K562 (cell line): ENCODE results near the gene KCTD1. TPM values are rescaled to one million over a fixed set of nuclear protein-coding genes. Genes with fewer than 3 reads are reported as not detected.
A peak's percentile ranks its signal among the peaks of the same experiment; 100 is the strongest.

Experiments
- ATAC-seq: fragments of 200-7000 bp; cut with Tn5 transposase; 3 replicates; pipeline ENCODE4 v1.9.1; 2020; ENCODE audit warnings: moderate library complexity
- BruUV-seq: library from RNA; stranded (reverse); fragments of 400-500 nt; replicated peaks from 2 replicates; lab custom pipeline; 2021; lab: Mats Ljungman, UMichigan
- CTCF ChIA-PET: fragments of 300-600 bp; formaldehyde crosslinking; extraction: SDS; loops from one replicate; lab custom pipeline; 2021; ENCODE audit warnings: low intra/inter-chr PET ratio; lab: Yijun Ruan, JAX
- POLR2A ChIA-PET: fragments of 300-600, 350-650 bp; sonication (Branson Sonifier 250); formaldehyde crosslinking; extraction: SDS; loops from one replicate; lab custom pipeline; 2021; ENCODE audit warnings: antibody characterized with exemption, inconsistent platforms; lab: Yijun Ruan, JAX
- DNase-seq, 4 experiments: peaks; one replicate each; pipeline versions ENCODE4 v3.0.0 to v3.0.0-alpha.2; 2011 to 2018; ENCODE audit warnings: low spot score in 3 of 4, mixed read lengths in 3 of 4; ENCODE audit errors: extremely low read depth in 1 of 4
- FAIRE-seq: peaks from 2 replicates; lab custom pipeline; 2011; peaks lifted over from hg19 to GRCh38; lab: Jason Lieb, UNC
- H2AFZ ChIP-seq: 2 replicates; pipeline ENCODE4 v1.6.0; 2011; ENCODE audit warnings: low read depth, low read length, control low read depth, inconsistent platforms
- H3K27ac ChIP-seq: fragments of 200-600 bp; 3 replicates; pipeline ENCODE4 v1.8.0; 2011; ENCODE audit warnings: low read depth, mild to moderate bottlenecking, control low read depth, inconsistent platforms, low read length, moderate library complexity, mixed read lengths; ENCODE audit errors: extremely low read depth
- H3K27me3 ChIP-seq, 2 experiments: fragments of 300-600 bp in 1 of 2; 2 replicates in 1 of 2; 3 replicates in 1 of 2; pipeline versions ENCODE4 v1.6.0 to v1.8.0; 2011; ENCODE audit warnings: inconsistent platforms in 2 of 2, low read length in 2 of 2, mild to moderate bottlenecking in 1 of 2, mixed read lengths in 1 of 2, moderate library complexity in 1 of 2; ENCODE audit not compliant: control insufficient read depth in 2 of 2, insufficient read depth in 2 of 2
- H3K36me3 ChIP-seq: fragments of 300-600 bp; 3 replicates; pipeline ENCODE4 v1.8.0; 2011; ENCODE audit warnings: mild to moderate bottlenecking, low read length, inconsistent platforms; ENCODE audit not compliant: control insufficient read depth, insufficient read depth
- H3K4me1 ChIP-seq, 2 experiments: fragments of 200-600 bp in 1 of 2; replicated peaks in 1 of 2; 2 replicates in 1 of 2; 3 replicates in 1 of 2; pipeline versions ENCODE4 v1.5.1 to v1.8.0; 2011; ENCODE audit warnings: inconsistent platforms in 2 of 2, low read length in 2 of 2, mild to moderate bottlenecking in 1 of 2, mixed read lengths in 1 of 2, moderate library complexity in 1 of 2; ENCODE audit not compliant: control insufficient read depth in 2 of 2, insufficient read depth in 2 of 2
- H3K4me2 ChIP-seq: 2 replicates; pipeline ENCODE4 v1.6.1; 2011; ENCODE audit warnings: low read length, control low read depth, inconsistent platforms, mixed read lengths; ENCODE audit not compliant: insufficient read depth
- H3K4me3 ChIP-seq: fragments of 200-600 bp; sonication (generic), shearing (Covaris generic); 2 replicates; pipeline ENCODE4 v1.5.1; 2016; ENCODE audit warnings: control low read depth, inconsistent platforms
- H3K79me2 ChIP-seq: fragments of 200-600 bp; 3 replicates; pipeline ENCODE4 v1.8.0; 2011; ENCODE audit warnings: low read length, inconsistent platforms; ENCODE audit not compliant: control insufficient read depth, insufficient read depth
- H3K9ac ChIP-seq, 2 experiments: 2 replicates each; pipeline versions ENCODE4 v1.6.0 to v1.6.1; 2011; ENCODE audit warnings: low read depth in 2 of 2, low read length in 2 of 2, control low read depth in 1 of 2, inconsistent platforms in 1 of 2, mild to moderate bottlenecking in 1 of 2, mixed read lengths in 1 of 2; ENCODE audit not compliant: insufficient read depth in 1 of 2
- H3K9me1 ChIP-seq: one replicate; pipeline ENCODE4 v1.6.0; 2011; ENCODE audit warnings: inconsistent platforms, mild to moderate bottlenecking, low read length, moderate library complexity; ENCODE audit not compliant: control insufficient read depth, insufficient read depth
- H3K9me3 ChIP-seq: replicated peaks from 2 replicates; pipeline ENCODE4 v1.5.1; 2011; ENCODE audit warnings: low read depth, low read length, inconsistent platforms; ENCODE audit not compliant: control insufficient read depth, insufficient read depth
- H4K20me1 ChIP-seq: replicated peaks from 2 replicates; pipeline ENCODE4 v1.6.1; 2011; ENCODE audit warnings: low read length, inconsistent platforms, mixed read lengths; ENCODE audit not compliant: control insufficient read depth, insufficient read depth
- ATF3 ChIP-seq, 2 experiments: fragments of 450-650 bp in 1 of 2; sonication (generic) in 1 of 2; formaldehyde crosslinking in 1 of 2; IDR thresholded peaks in 1 of 2; conservative IDR thresholded peaks in 1 of 2; 2 replicates each; pipeline versions ENCODE4 v1.6.1 to v1.8.1; 2016 to 2023; ENCODE audit warnings: mild to moderate bottlenecking in 2 of 2, moderate library complexity in 2 of 2, inconsistent platforms in 1 of 2, missing genetic modification reagents in 1 of 2
- CEBPG ChIP-seq, 3 experiments: fragments of 200-800 bp in 1 of 3; sonication (Bioruptor generic) in 1 of 3; sonication (generic) in 1 of 3; formaldehyde crosslinking in 1 of 3; IDR thresholded peaks in 2 of 3; conservative IDR thresholded peaks in 1 of 3; 2 replicates each; pipeline versions ENCODE4 v1.6.1 to v1.8.0; 2016 to 2022; ENCODE audit warnings: missing compliant biosample characterization in 2 of 3, missing genetic modification characterization in 2 of 3, mild to moderate bottlenecking in 1 of 3, missing genetic modification reagents in 1 of 3
- ESRRB ChIP-seq: fragments of 250-450 bp; sonication (Bioruptor Pico); IDR thresholded peaks from 2 replicates; pipeline ENCODE4 v1.5.0; 2020; ENCODE audit warnings: mild to moderate bottlenecking, moderate library complexity, borderline replicate concordance
- KLF13 ChIP-seq: fragments of 450-650 bp; IDR thresholded peaks from 2 replicates; pipeline ENCODE4 v1.6.1; 2016; ENCODE audit warnings: missing genetic modification characterization, low read depth, mild to moderate bottlenecking, missing compliant biosample characterization, moderate library complexity, borderline replicate concordance
- TCF7 ChIP-seq: sonication (generic); IDR thresholded peaks from 2 replicates; pipeline ENCODE4 v1.6.1; 2016; ENCODE audit warnings: antibody characterized with exemption, borderline replicate concordance
- WGBS: fragments of 100-300 bp; shearing (Covaris generic); methylation state at CpG from one replicate; pipeline ENCODE4 v1.1.6; 2016; ENCODE audit warnings: low coverage, mixed read lengths; ENCODE audit not compliant: insufficient coverage; ENCODE audit errors: missing lambda C conversion rate; 5-methylcytosine and 5-hydroxymethylcytosine counted together
- in situ Hi-C: fragments of 300-500 bp; cut with MboI; formaldehyde crosslinking; loops from 4 replicates; pipeline ENCODE4 v1.15.0; 2018; ENCODE audit warnings: inconsistent platforms, mixed read lengths
- intact Hi-C: fragments of 100-400 bp; cut with micrococcal nuclease; formaldehyde crosslinking; loops from 2 replicates; pipeline ENCODE4 v1.14.2; 2022
- polyA plus RNA-seq, 8 experiments: library from polyadenylated mRNA; depleted of rRNA in 4 of 8; stranded (reverse) in 5 of 8; unstranded in 3 of 8; fragments of >200 nt; fragmentation: Nextera tagmentation in 2 of 8; fragmentation: Illumina TruSeq in 1 of 8; extraction: Ambion mirVana in 2 of 8; extraction: Trizol in 1 of 8; gene quantifications; 2 replicates each; pipeline versions ENCODE4 v1.2.1 to v1.2.3, GENCODE V29; 2011 to 2014; ENCODE audit warnings: inconsistent platforms in 1 of 8, missing spikeins in 1 of 8
- total RNA-seq, 7 experiments: library from RNA; depleted of rRNA in 6 of 7; stranded (reverse); fragments of >200 nt in 6 of 7; fragmentation: Illumina TruSeq in 2 of 7; extraction: Trizol in 2 of 7; gene quantifications; 2 replicates each; pipeline versions ENCODE4 v1.2.1 to v1.2.3, GENCODE V29; 2011 to 2021; ENCODE audit warnings: low replicate concordance in 1 of 7

KCTD1 gene
- total and polyA plus RNA-seq, 9 of the 15 experiments (the other 6 are each of a cell fraction or from before 2014, with no cell fraction given): not detected

GRCh38 chr18:26436176-26437051, 111.9 kb downstream of the KCTD1 start:
- H3K27ac ChIP-seq: no peak overlapping the region
- H3K27me3 ChIP-seq: peaks cover 3 to 18% of the 10 kb centered on the region in 2 experiments; a peak in 4 of 5 replicates
- TF ChIP-seq CEBPG (CRISPR knock-in tag; IDR thresholded peaks at IDR 0.05) (no peak), CEBPG (tag; conservative IDR thresholded peaks at IDR 0.05 in 1 of 2, IDR thresholded peaks at IDR 0.05 in 1 of 2) (peak in 1 of 2 experiments; percentile 77; a peak in 2 of 4 replicates), TCF7 (no peak), ATF3 (IDR thresholded peaks at IDR 0.05) (peak; percentile 27; the same call in 1 of the 2 replicates), ATF3 (CRISPR knock-in tag; conservative IDR thresholded peaks at IDR 0.05) (no peak), KLF13 (tag) (no peak), ESRRB (CRISPR knock-in tag) (no peak)
- no peaks in the 10 kb centered on the region for H4K20me1 ChIP-seq
- no peak overlapping the region for H3K9ac ChIP-seq
- ChIA-PET POLR2A (interaction anchor here (1.6 kb wide), 1 partner anchor 12 kb away, joined by 3 read pairs; no protein-coding TSS in a partner anchor), CTCF (no interaction called here)
- no peaks in the 10 kb centered on the region for H3K9me1 ChIP-seq
- in situ Hi-C loops: no loop called here
- BruUV-seq: no TSS peak
- no peaks in the 10 kb centered on the region for H3K36me3 ChIP-seq
- ATAC-seq: no peak
- H3K4me2 ChIP-seq: no peak overlapping the region
- intact Hi-C loops: no loop called here
- 1% methylated on average over 11 of the region's 11 CpGs for WGBS
- H3K9me3 ChIP-seq: no peaks in the 10 kb centered on the region
- FAIRE-seq: no peak
- H2AFZ ChIP-seq: no peak overlapping the region
- no peaks in the 10 kb centered on the region for H3K4me1 ChIP-seq
- DNase-seq: no peak
- no peak overlapping the region for H3K4me3 ChIP-seq
- H3K79me2 ChIP-seq: no peaks in the 10 kb centered on the region
